Measurements from ENCODE around the gene SAP30BP.

SAP30BP gene

GRCh38 chr17:75722542-75723095, 55.5 kb downstream of the SAP30BP start:
- no peak for DNase-seq

GRCh38 chr17:75723171-75723930, 56.2 kb downstream of the SAP30BP start:
- DNase-seq, result no peak

- no peak for DNase-seq
These were observed 57.2 kb downstream of the SAP30BP start for GRCh38 chr17:75724016-75725003.

- DNase-seq, result no peak
These were observed 58.4 kb downstream of the SAP30BP start for GRCh38 chr17:75725504-75725903.

- DNase-seq, result no peak
These were observed 60.3 kb downstream of the SAP30BP start for GRCh38 chr17:75727391-75727790.

- no peak for DNase-seq
These were observed 62.2 kb downstream of the SAP30BP start for GRCh38 chr17:75729351-75729750.

- no peak for DNase-seq
These were observed 62.9 kb downstream of the SAP30BP start for GRCh38 chr17:75730065-75730464.

GRCh38 chr17:75731086-75731715, 64.1 kb downstream of the SAP30BP start:
- no peak for DNase-seq

GRCh38 chr17:75731716-75732498, 64.8 kb downstream of the SAP30BP start:
- DNase-seq, result no peak

GRCh38 chr17:75733471-75733870, 66.3 kb downstream of the SAP30BP start:
- DNase-seq, result no peak

- no peak for DNase-seq
These were observed 67.6 kb downstream of the SAP30BP start for GRCh38 chr17:75734674-75735294.

- DNase-seq, result no peak
These were observed 69.2 kb downstream of the SAP30BP start for GRCh38 chr17:75736173-75736835.

GRCh38 chr17:75737133-75737962, 70.2 kb downstream of the SAP30BP start:
- DNase-seq, result no peak

GRCh38 chr17:75738218-75738802, 71.2 kb downstream of the SAP30BP start:
- DNase-seq, result no peak

- DNase-seq, result no peak
These were observed 72.0 kb downstream of the SAP30BP start for GRCh38 chr17:75739174-75739573.

GRCh38 chr17:75739801-75740200, 72.7 kb downstream of the SAP30BP start:
- DNase-seq, result no peak

- no peak for DNase-seq
These were observed 73.1 kb downstream of the SAP30BP start for GRCh38 chr17:75740215-75740614.

- DNase-seq, result no peak
These were observed 73.5 kb downstream of the SAP30BP start for GRCh38 chr17:75740631-75741077.

GRCh38 chr17:75742337-75742736, 75.2 kb downstream of the SAP30BP start:
- DNase-seq, result no peak
